Hepatocyte (in vitro differentiated cells): ENCODE results near the gene ITGB1. TPM values are rescaled to one million over a fixed set of nuclear protein-coding genes. Genes with fewer than 3 reads are reported as not detected.
A peak's percentile ranks its signal among the peaks of the same experiment; 100 is the strongest.

Source experiments
- DNase-seq: peaks from one replicate; pipeline ENCODE4 v3.0.0-alpha.2; 2016; ENCODE audit warnings: low spot score
- H2AFZ ChIP-seq: fragments of 200-600 bp; sonication (generic); 2 replicates; pipeline ENCODE4 v1.6.0; 2016; ENCODE audit warnings: antibody characterized with exemption, mild to moderate bottlenecking
- H3K27ac ChIP-seq: fragments of 200-600 bp; sonication (generic); 2 replicates; pipeline ENCODE4 v1.5.1; 2016; ENCODE audit warnings: mild to moderate bottlenecking
- H3K27me3 ChIP-seq: fragments of 200-600 bp; sonication (generic); 2 replicates; pipeline ENCODE4 v1.6.1; 2016
- H3K36me3 ChIP-seq: fragments of 200-600 bp; sonication (generic); replicated peaks from 2 replicates; pipeline ENCODE4 v1.5.1; 2016; ENCODE audit warnings: low read depth; ENCODE audit not compliant: insufficient read depth
- H3K4me1 ChIP-seq: fragments of 200-600 bp; sonication (generic); 2 replicates; pipeline ENCODE4 v1.5.1; 2016; ENCODE audit warnings: mild to moderate bottlenecking, moderate library complexity; ENCODE audit not compliant: insufficient read depth
- H3K4me2 ChIP-seq: fragments of 200-600 bp; sonication (generic); 2 replicates; pipeline ENCODE4 v1.6.0; 2016
- H3K4me3 ChIP-seq: fragments of 200-600 bp; sonication (generic); 2 replicates; pipeline ENCODE4 v1.5.1; 2016; ENCODE audit warnings: mild to moderate bottlenecking
- H3K79me2 ChIP-seq: fragments of 200-600 bp; sonication (generic); 2 replicates; pipeline ENCODE4 v1.6.0; 2017; ENCODE audit warnings: mild to moderate bottlenecking
- H3K9me2 ChIP-seq: fragments of 200-600 bp; sonication (generic); replicated peaks from 2 replicates; pipeline ENCODE4 v1.6.0; 2017; ENCODE audit warnings: mild to moderate bottlenecking; ENCODE audit not compliant: insufficient read depth
- H3K9me3 ChIP-seq: fragments of 200-600 bp; sonication (generic); 2 replicates; pipeline ENCODE4 v1.5.1; 2016; ENCODE audit warnings: low read depth, mild to moderate bottlenecking
- H4K20me1 ChIP-seq: fragments of 200-600 bp; sonication (generic); 2 replicates; pipeline ENCODE4 v1.6.0; 2016; ENCODE audit warnings: mild to moderate bottlenecking; ENCODE audit not compliant: insufficient read depth, poor library complexity, severe bottlenecking
- CTCF ChIP-seq: fragments of 200-600 bp; sonication (generic); IDR thresholded peaks from 2 replicates; pipeline ENCODE4 v1.5.1; 2016; ENCODE audit warnings: antibody characterized with exemption, mild to moderate bottlenecking; ENCODE audit not compliant: poor library complexity
- EZH2 ChIP-seq: fragments of 200-600 bp; sonication (generic); IDR thresholded peaks from 2 replicates; pipeline ENCODE4 v1.6.1; 2016; ENCODE audit warnings: antibody characterized with exemption, mild to moderate bottlenecking, borderline replicate concordance
- EZH2phosphoT487 ChIP-seq: fragments of 200-600 bp; sonication (generic); IDR thresholded peaks from one replicate; pipeline ENCODE4 v1.6.1; 2018; ENCODE audit warnings: antibody characterized with exemption, mild to moderate bottlenecking, low read depth, moderate library complexity; ENCODE audit not compliant: unreplicated experiment, severe bottlenecking
- WGBS: methylation state at CpG from one replicate; pipeline ENCODE4 v1.1.6; 2016; ENCODE audit warnings: low lambda C conversion rate; ENCODE audit errors: missing lambda C conversion rate; 5-methylcytosine and 5-hydroxymethylcytosine counted together
- polyA plus RNA-seq: library from polyadenylated mRNA; unstranded; fragments of >200 nt; fragmentation: Nextera tagmentation; extraction: Ambion mirVana; gene quantifications from 2 replicates; pipeline ENCODE4 v1.2.1, GENCODE V29; 2016
- total RNA-seq: library from RNA; depleted of rRNA; stranded (reverse); fragments of >200 nt; gene quantifications from 2 replicates; pipeline ENCODE4 v1.2.3, GENCODE V29; 2014

The ITGB1 gene
- total and polyA plus RNA-seq, 2 experiments from 2014 or later = 291 to 552 TPM

DNA sequence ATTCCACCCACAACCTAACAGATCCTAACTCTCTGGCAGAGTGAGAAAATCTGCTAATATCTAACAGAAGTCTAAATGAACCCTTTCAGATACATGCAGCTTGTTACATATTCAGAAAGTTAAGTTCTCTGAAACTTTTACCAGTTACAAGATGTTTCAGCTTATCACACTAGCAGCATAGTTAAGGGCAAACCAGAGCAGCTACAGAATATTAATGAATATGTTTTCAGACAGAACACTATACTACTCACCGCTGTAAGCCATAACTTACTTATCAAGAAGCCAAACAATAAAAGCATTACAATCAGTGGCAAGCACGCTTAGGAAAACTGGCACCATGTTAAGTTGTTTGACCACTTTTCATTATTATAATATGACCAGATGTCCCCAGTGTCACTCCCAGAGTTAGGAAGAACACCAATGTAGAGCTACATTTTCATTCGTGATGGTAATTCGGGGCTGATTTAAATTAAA, 2.7 kb downstream of the ITGB1 start:
- Histone ChIP-seq H3K4me3 (no peak overlapping the region), H3K4me1 (peaks cover 56% of the 10 kb centered on the region), H4K20me1 (peaks cover 70% of the 10 kb centered on the region), H2AFZ (no peak overlapping the region), H3K9me2 (no peaks in the 10 kb centered on the region), H3K79me2 (peaks cover 93% of the 10 kb centered on the region), H3K4me2 (peak overlapping the region; percentile 89), H3K36me3 (no peaks in the 10 kb centered on the region), H3K27me3 (no peaks in the 10 kb centered on the region), H3K9me3 (no peaks in the 10 kb centered on the region), H3K27ac (no peak overlapping the region)
- WGBS = 35% methylated on average over 4 of the region's 4 CpGs
- TF ChIP-seq EZH2phosphoT487 (no peak), CTCF (no peak), EZH2 (no peak)
- DNase-seq = no peak

- Histone ChIP-seq H3K9me3 (no peaks in the 10 kb centered on the region), H3K79me2 (peaks cover 93% of the 10 kb centered on the region), H4K20me1 (peaks cover 76% of the 10 kb centered on the region), H3K4me1 (peaks cover 56% of the 10 kb centered on the region), H3K27ac (no peak overlapping the region), H3K9me2 (no peaks in the 10 kb centered on the region), H3K27me3 (no peaks in the 10 kb centered on the region), H3K4me2 (peak overlapping the region; percentile 89), H2AFZ (no peak overlapping the region), H3K4me3 (no peak overlapping the region), H3K36me3 (no peaks in the 10 kb centered on the region)
- TF ChIP-seq EZH2phosphoT487 (no peak), EZH2 (no peak), CTCF (no peak)
- no peak for DNase-seq
- WGBS = 46% methylated on average over 8 of the region's 8 CpGs
Measured at GRCh38 chr10:32954545-32955298, 3.3 kb downstream of the ITGB1 start.

- TF ChIP-seq CTCF (no peak), EZH2phosphoT487 (no peak), EZH2 (no peak)
- peaks cover 49% of the 10 kb centered on the region for H3K4me1 ChIP-seq
- H3K79me2 ChIP-seq = peaks cover 93% of the 10 kb centered on the region
- DNase-seq = no peak
- H3K4me2 ChIP-seq = peak overlapping the region; percentile 89
- H3K27me3 ChIP-seq = no peaks in the 10 kb centered on the region
- no peak overlapping the region for H2AFZ ChIP-seq
- no peaks in the 10 kb centered on the region for H3K36me3 ChIP-seq
- peaks cover 83% of the 10 kb centered on the region for H4K20me1 ChIP-seq
- no peaks in the 10 kb centered on the region for H3K9me3 ChIP-seq
- no peaks in the 10 kb centered on the region for H3K9me2 ChIP-seq
- no peak overlapping the region for H3K27ac ChIP-seq
- no peak overlapping the region for H3K4me3 ChIP-seq
Measured at GRCh38 chr10:32954080-32954479, 4.0 kb downstream of the ITGB1 start.
